Measurements from ENCODE around the gene FNDC3A. TPM values are rescaled to one million over a fixed set of nuclear protein-coding genes. Genes with fewer than 3 reads are reported as not detected.
"Not testable (repeated sequence)": the region's sequence is repeated elsewhere in the genome, so short reads cannot be mapped to it uniquely, and the experiment has no call there.

Gene FNDC3A
- total RNA-seq, 1 donor from 2014 or later, result 18.4 TPM

DNA sequence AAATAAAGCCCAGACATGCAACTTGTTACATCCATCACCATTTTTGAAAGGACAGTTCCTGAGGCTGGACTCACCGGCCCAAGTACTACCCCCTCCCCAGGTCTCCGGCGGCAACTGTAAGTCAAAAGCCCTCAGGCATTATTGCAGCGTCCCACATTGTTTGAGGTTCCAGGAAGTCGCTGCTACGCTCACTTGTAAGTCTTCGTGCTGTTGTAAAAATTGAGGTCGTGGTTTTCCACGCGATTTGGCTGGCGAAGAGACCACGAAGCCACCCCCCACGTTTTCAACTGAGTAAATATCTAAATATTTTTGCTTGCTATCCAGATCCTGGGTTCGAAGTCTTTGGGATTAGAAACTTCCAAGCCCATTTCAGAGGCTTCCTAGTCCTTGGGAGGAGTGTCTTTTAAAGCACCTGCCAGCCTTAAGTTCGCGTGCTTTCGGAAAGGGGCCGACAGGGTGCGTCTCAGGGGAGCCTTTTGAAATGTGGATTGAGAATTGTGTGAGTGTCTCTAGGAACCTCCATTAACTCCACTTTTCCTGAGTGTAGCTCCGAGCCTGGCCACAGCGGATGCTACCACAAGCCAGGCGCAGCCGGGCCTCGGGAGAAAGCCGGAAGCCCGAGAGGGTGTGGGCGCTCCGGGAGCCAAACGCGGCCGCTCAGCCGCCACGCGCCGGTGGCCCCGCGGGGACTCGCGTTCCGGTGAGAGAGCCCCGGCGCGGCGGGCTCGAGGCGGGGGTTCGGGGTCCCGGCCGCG is 434 bp upstream of the FNDC3A start:
- ATAC-seq, result peak; percentile 31
- DNase-seq, result peak; percentile 31
- intact Hi-C loops (cut with micrococcal nuclease), result no loop called here

DNA sequence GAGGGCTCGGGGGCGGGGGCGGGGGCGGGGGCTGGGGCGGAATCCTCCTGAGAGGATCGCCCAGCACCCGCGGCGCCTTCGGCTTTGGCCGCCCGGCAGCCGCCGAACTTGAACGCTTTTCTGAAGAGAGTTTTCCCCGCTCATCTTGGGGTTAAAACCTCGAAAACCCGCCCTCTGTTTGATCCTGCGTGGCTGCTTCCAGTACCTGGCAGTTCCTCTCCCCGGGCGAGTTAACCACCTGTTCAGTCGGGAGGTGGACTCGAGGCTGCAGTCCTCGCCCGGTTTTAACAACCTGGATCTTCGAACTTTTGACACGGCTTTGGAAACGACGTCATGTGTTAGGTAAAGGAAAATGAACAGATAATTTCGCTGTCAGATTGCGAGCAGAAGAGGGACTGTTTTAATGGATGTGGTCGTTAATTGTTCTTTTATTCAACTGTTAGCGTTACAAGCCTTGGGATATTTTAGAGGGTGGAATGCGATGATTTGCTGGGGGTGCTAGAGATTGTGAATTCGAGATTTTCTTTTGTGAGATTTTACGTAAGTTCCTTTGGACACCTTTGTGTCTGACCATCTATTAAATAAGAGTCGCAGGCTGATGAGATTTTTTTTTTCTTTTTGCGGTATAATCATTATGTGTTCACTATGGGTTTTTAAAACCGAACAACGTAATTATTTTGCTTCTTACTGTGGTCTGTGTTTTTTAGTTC is 1.0 kb downstream of the FNDC3A start:
- intact Hi-C loops (cut with micrococcal nuclease), result no loop called here
- ATAC-seq, result no peak
- no peak for DNase-seq

DNA sequence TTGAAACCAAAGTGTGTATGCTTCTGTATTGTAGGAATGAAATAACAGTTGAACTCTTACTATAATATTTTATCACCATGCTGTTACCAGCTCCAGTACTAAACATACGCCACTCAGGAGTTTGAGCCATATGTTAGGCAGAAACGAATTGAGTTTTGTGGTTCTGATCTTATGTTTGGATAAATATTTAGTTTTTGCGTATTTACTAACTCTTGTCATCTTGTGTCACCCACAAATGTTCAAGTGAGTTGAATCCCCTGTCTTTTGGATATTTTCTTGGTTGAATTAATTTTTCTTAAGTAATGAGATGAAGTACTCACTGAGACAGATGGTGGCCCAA is 1.5 kb downstream of the FNDC3A start:
- intact Hi-C loops (cut with micrococcal nuclease), result no loop called here
- no peak for DNase-seq
- ATAC-seq, result no peak

GRCh38 chr13:48977973-48978372 is 2.3 kb downstream of the FNDC3A start:
- DNase-seq, result no peak
- ATAC-seq, result no peak
- intact Hi-C loops (cut with micrococcal nuclease), result no loop called here

DNA sequence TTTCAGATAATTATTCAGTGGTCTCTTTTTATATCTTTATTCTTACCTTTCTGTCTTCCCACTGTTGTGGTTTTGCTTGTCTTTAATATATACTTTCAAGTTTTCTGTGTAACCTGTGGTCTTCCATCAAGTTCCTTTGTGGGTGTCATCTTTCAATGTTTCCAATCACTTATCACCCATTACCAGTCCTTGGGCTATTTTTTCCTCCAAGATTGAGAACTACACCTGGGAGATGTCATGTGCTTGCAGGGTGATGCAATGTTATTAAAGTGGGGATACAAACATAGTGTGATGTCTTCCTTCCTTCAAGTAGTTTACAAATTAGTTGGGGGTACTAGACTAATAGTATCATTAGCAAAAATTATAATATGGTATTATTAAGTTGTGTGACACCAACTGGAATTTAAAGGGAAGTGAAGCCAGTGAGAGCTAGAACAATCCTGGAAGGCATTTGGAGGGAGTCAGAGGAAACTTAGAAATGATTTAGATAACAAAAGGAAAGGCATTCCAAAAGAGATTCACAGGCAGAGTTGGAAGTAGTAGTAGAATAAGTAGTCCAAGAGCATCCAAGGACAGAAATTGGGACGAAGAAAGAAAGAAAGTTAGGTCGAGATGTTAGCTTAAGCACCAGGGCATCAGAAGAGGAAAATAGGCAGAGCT is 3.4 kb downstream of the FNDC3A start:
- DNase-seq (no peak), ATAC-seq (no peak)
- intact Hi-C loops (cut with micrococcal nuclease), result no loop called here

DNA sequence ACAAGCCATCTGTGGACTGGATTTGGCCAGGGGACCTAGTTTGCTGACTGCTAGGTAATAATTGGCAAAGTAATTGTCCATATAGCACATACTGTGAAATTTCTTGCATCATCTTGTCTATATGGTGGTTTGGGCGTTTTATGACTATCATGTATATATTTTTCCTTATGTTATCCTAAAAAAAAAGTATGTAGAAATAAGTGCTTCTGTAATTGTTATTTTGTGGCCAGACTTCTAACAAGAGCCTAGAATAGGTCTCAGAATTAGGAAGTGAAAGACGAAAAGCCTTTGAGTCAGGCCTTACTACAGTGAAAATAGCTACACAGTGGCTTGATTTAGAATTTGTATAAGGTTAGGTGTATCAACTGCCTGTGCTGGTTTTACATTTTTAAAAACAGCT is 4.2 kb downstream of the FNDC3A start:
- no peak for DNase-seq
- intact Hi-C loops (cut with micrococcal nuclease), result no loop called here
- no peak for ATAC-seq

- DNase-seq (no peak), ATAC-seq (peak; percentile 15)
- intact Hi-C loops (cut with micrococcal nuclease), result no loop called here
These were observed 7.6 kb downstream of the FNDC3A start for GRCh38 chr13:48983331-48983730.

GRCh38 chr13:48985756-48986155 is 10.0 kb downstream of the FNDC3A start:
- DNase-seq (no peak), ATAC-seq (no peak)
- intact Hi-C loops (cut with micrococcal nuclease), result no loop called here

DNA sequence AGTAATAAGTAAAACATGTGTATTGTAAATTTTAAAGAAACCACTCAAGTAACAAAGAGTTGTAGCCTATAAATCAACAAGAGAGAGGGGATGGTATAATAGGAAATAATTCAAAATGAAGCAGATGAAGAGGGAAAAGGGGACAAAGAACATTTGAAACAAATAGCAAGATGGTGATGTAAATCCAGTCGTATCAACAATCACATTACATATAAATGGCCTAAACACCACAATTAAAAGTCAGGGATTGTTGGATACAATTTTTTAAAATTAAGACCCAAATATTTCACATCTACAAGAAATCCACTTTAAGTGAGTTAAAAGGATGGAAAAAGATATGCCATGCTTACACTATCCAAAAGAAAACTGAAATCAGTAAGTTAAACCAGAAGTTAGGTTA is 15.2 kb downstream of the FNDC3A start:
- no peak for DNase-seq
- no peak for ATAC-seq
- intact Hi-C loops (cut with micrococcal nuclease), result no loop called here

GRCh38 chr13:48993150-48993549 is 17.4 kb downstream of the FNDC3A start:
- intact Hi-C loops (cut with micrococcal nuclease), result no loop called here
- ATAC-seq (no peak), DNase-seq (no peak)

DNA sequence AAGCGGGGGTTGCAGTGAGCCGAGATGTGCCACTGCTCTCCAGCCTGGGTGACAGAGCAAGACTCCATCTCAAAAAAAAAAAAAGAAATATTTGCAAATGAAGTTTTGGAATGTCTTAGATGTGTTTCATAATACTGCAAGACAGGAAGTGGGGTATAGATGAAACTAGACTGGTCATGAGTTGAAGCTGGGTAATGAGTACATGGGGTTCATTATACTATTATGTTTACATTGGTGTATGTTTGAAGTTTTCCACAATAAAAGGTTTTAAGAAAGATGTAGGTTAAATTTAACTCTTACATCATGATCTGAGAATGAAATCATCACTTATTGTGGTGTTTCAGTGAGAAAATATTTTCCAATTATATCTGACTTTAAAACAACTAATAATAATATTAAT is 19.0 kb downstream of the FNDC3A start:
- intact Hi-C loops (cut with micrococcal nuclease), result no loop called here
- DNase-seq (no peak), ATAC-seq (no peak)

DNA sequence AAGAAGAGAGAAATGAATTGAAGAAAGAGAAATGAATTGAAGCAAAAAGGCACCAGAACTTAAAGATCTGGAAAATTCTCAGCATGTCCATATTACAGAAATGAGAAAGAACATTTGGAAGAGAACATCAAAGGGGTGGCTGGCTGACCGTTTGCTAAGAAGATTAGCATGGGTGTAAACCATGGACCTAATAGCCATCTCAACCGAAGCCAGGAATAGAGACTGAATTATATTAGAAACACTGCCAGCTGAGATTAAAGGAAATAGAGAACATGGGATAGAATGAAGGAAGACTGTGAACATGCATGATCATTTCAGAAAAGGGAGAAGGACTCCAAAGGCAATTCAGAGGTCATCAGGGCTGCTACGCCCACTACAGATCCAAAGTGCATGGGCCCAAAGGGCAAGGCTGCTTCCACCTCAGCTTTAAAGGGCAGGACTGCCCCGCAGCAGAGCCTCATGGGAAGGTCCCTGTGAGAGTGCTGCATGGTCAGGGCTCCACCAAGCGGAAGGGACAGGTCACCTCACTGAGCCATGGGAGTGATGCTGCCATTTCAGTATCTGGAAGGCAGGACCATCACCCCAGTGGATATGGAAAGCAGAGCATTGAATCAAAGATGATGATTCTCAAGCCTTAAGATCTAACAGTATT is 23.1 kb downstream of the FNDC3A start:
- ATAC-seq (no peak), DNase-seq (no peak)
- intact Hi-C loops (cut with micrococcal nuclease), result no loop called here

DNA sequence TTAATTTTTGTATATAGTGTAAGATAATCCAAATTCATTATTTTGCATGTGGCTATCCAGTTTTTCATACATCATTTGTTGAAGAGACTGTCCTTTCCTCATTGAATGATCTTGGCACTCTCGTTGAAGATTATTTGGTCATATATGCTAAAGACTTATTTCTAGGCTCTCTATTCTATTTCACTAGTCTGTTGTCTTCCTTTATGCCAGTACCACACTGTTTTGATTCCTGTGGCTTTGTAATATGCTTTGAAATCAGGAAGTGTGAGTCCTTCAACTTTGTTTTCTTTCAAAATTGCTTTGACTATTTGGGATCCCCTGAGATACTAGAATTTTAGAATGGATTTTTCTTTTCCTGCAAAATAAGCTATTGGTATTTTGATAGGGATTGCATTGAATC is 24.5 kb downstream of the FNDC3A start:
- intact Hi-C loops (cut with micrococcal nuclease), result no loop called here
- ATAC-seq, result no peak

GRCh38 chr13:49018986-49019635 is 43.4 kb downstream of the FNDC3A start:
- intact Hi-C loops (cut with micrococcal nuclease); DNase-seq; ATAC-seq: not testable (repeated sequence)

More for the DNA sequence above, 24.5 kb downstream of the FNDC3A start:
- no peak for DNase-seq

DNA sequence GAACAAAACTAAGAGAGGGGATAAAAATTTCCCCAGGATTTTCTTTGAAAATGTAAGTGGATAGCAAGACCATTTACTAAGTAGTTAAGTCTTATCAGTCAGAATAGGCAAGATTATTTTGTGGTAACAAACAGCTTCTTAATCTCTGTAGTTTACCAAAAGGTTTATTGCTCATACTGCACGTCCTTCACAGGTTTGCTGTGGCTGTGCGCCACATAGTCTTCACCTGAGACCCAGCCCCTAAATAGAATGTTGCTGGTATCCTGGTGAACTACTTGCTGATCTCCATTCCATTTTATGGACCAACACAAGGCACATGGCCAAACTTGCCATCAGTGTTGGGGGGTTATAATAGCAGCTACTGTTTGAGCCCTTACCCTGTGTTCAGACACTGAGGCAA is 44.6 kb downstream of the FNDC3A start:
- DNase-seq, result no peak
- ATAC-seq, result no peak
- intact Hi-C loops (cut with micrococcal nuclease), result no loop called here

GRCh38 chr13:49020940-49021553 is 45.3 kb downstream of the FNDC3A start:
- ATAC-seq, result no peak
- no peak for DNase-seq
- intact Hi-C loops (cut with micrococcal nuclease), result no loop called here

DNA sequence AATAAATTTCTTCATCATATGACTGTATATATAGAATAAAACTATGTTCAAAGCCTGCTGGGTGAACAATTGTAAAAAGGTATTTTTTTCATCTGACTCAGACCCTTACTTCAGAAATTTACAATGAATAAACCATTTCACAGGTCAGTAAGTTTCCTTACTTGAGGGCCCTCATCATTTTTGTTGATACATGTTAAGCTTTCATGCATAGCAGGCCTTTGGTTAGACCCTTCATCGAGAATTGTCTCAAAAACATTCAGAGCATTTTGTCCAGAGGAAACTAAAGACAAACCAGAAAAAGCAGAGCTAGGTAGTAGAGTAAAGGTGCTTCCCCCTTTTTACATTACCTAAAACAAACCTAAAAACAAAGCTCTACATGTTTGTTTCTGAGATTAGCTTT is 46.2 kb downstream of the FNDC3A start:
- no peak for DNase-seq
- ATAC-seq, result no peak
- intact Hi-C loops (cut with micrococcal nuclease), result no loop called here

- ATAC-seq, result no peak
- no peak for DNase-seq
- intact Hi-C loops (cut with micrococcal nuclease), result no loop called here
These were observed 46.9 kb downstream of the FNDC3A start for GRCh38 chr13:49022472-49023144.

- ATAC-seq, result no peak
- no peak for DNase-seq
- intact Hi-C loops (cut with micrococcal nuclease), result no loop called here
These were observed 47.7 kb downstream of the FNDC3A start for GRCh38 chr13:49023431-49023830.

Data from left ventricle myocardium superior (tissue), 1 donor.